ENCODE data around the gene PRG3.

DNA sequence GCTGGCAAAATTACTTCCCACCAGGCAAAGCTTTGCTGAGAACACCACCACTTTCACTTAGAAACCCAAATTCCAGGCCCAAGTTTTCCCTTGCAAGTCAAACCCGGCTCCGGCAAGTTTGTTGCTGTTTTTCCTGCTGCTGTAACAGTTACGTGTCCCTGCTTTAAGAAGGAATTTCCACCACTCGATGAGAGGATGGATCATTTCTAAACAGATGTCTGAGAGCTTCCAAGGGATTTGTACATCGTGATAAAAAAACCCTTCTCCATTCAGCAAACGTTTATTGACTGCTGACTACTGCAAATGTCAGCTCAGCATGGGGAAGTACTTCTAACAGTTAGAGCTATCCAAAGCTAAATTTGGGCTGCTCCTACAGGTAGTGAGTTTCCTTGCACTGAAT lies 23.1 kb downstream of the PRG3 start:
- TF ChIP-seq ZNF565 (CRISPR knock-in tag; conservative IDR thresholded peaks at IDR 0.05; ENCODE audit: low read depth) (no peak), ARNTL (CRISPR knock-in tag; IDR thresholded peaks at IDR 0.05; ENCODE audit: borderline replicate concordance, low read depth) (no peak), BACH2 (CRISPR knock-in tag; IDR thresholded peaks at IDR 0.05; ENCODE audit: borderline replicate concordance) (no peak), TCF4 (CRISPR knock-in tag; IDR thresholded peaks at IDR 0.05; ENCODE audit: borderline replicate concordance) (no peak), ZFP3 (CRISPR knock-in tag; IDR thresholded peaks at IDR 0.05) (no peak), ZC3H10 (CRISPR knock-in tag; IDR thresholded peaks at IDR 0.05) (no peak), GLIS3 (CRISPR knock-in tag; IDR thresholded peaks at IDR 0.05) (no peak), SNAI2 (CRISPR knock-in tag; IDR thresholded peaks at IDR 0.05) (no peak), TOX (CRISPR knock-in tag; IDR thresholded peaks at IDR 0.05; ENCODE audit: borderline replicate concordance) (no peak), ESRRG (CRISPR knock-in tag; IDR thresholded peaks at IDR 0.05) (no peak), RARB (CRISPR knock-in tag; IDR thresholded peaks at IDR 0.05) (no peak), ZFP30 (CRISPR knock-in tag; IDR thresholded peaks at IDR 0.05) (no peak), CSRNP3 (CRISPR knock-in tag; IDR thresholded peaks at IDR 0.05) (no peak)
- TF ChIP-seq, protein P1, sequence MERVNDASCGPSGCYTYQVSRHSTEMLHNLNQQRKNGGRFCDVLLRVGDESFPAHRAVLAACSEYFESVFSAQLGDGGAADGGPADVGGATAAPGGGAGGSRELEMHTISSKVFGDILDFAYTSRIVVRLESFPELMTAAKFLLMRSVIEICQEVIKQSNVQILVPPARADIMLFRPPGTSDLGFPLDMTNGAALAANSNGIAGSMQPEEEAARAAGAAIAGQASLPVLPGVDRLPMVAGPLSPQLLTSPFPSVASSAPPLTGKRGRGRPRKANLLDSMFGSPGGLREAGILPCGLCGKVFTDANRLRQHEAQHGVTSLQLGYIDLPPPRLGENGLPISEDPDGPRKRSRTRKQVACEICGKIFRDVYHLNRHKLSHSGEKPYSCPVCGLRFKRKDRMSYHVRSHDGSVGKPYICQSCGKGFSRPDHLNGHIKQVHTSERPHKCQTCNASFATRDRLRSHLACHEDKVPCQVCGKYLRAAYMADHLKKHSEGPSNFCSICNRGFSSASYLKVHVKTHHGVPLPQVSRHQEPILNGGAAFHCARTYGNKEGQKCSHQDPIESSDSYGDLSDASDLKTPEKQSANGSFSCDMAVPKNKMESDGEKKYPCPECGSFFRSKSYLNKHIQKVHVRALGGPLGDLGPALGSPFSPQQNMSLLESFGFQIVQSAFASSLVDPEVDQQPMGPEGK (CRISPR knock-in tag; IDR thresholded peaks at IDR 0.05; ENCODE audit: borderline replicate concordance), result no peak

Measured in SK-N-SH treated with all-trans-retinoic acid at 6 μM for 48 hours (cell line).